Activated T-helper 2 cell treated with anti-CD3 and anti-CD28 coated beads, Interferon-gamma antibody, Interleukin-2, Interleukin-4, amounts not matched to agents 10 μg/mL and 5 μg/mL and 100 μg/mL, durations not matched to agents 14 hours and 24 hours and 36 hours (primary cell): ENCODE results near the gene LDHAL6A. TPM values are rescaled to one million over a fixed set of nuclear protein-coding genes. Genes with fewer than 3 reads are reported as not detected.
"Not testable (repeated sequence)": the region's sequence is repeated elsewhere in the genome, so short reads cannot be mapped to it uniquely, and the experiment has no call there.

Experiments used
- DNase-seq: peaks from one replicate; pipeline ENCODE4 v3.0.0; 2021; ENCODE audit warnings: low spot score
- H3K27ac Mint-ChIP-seq: one replicate; pipeline ENCODE4 v1.8.0; 2021; ENCODE audit warnings: mixed read lengths
- H3K27me3 Mint-ChIP-seq: one replicate; pipeline ENCODE4 v1.8.0; 2021; ENCODE audit warnings: low read depth, mixed read lengths
- H3K36me3 Mint-ChIP-seq: one replicate; pipeline ENCODE4 v1.8.0; 2021; ENCODE audit warnings: low read depth, mixed read lengths
- H3K4me1 Mint-ChIP-seq: one replicate; pipeline ENCODE4 v1.8.0; 2021; ENCODE audit warnings: low read depth, mixed read lengths
- H3K4me3 Mint-ChIP-seq: one replicate; pipeline ENCODE4 v1.8.0; 2021; ENCODE audit warnings: low read depth, mild to moderate bottlenecking, moderate library complexity, mixed read lengths
- H3K9me3 Mint-ChIP-seq: one replicate; pipeline ENCODE4 v1.8.0; 2021; ENCODE audit warnings: mixed read lengths
- intact Hi-C: fragments of 100-400 bp; cut with micrococcal nuclease; formaldehyde crosslinking; loops from one replicate; pipeline ENCODE4 v1.15.1; 2023
- total RNA-seq: library from RNA; stranded (reverse); gene quantifications from 2 replicates; pipeline ENCODE4 v1.2.3, GENCODE V29; 2022

The LDHAL6A gene
- not detected in 2 replicates for total RNA-seq

DNA sequence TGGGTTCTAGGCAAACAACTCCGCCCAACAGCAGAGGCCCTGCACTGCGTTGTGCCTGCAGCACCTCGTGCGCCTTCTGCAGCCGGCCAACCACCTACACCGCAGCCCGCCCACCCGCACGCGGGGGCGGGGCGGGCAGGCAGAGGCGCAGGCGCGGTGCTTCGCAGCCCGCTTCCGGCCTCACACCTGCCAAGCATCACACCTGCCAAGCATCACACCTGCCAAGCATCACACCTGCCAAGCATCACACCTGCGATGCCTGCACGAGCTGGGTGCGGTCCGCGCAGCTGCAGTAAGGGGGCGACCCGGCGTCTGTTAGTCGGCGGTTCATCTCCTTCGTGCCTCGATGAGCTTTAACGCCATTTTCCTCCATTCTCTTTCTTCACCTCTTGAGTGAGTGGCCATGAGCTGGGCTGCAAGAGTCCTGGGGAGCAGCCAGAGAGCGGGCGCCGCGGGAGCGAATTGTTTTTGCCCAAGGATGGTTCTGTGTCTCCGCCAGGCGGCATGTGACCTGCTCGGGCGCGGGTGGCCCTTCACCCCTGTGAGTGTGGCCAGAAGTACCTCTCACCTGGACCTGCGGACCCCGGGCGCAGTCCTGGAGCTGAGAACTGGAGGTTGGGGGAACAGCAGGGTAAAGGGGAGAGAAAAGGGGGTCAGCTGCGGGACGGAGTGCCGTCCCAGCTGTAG lies at the start of gene LDHAL6A:
Gene LDHAL6A (plus strand): TSS at position 171 of the 687 bp plus-strand sequence. CDS start 825 bp downstream, outside the sequence.
- H3K4me3 Mint-ChIP-seq, result peak within 1 kb of the TSS; percentile 45
- intact Hi-C loops, result no loop called here
- peaks cover 8% of the 10 kb centered on the region for H3K27me3 Mint-ChIP-seq
- no peaks in the 10 kb centered on the region for H3K36me3 Mint-ChIP-seq
- DNase-seq, result no peak
- H3K9me3 Mint-ChIP-seq, result no peaks in the 10 kb centered on the region
- no peak within 1 kb of the TSS for H3K27ac Mint-ChIP-seq
- peaks cover 4% of the 10 kb centered on the region for H3K4me1 Mint-ChIP-seq

DNA sequence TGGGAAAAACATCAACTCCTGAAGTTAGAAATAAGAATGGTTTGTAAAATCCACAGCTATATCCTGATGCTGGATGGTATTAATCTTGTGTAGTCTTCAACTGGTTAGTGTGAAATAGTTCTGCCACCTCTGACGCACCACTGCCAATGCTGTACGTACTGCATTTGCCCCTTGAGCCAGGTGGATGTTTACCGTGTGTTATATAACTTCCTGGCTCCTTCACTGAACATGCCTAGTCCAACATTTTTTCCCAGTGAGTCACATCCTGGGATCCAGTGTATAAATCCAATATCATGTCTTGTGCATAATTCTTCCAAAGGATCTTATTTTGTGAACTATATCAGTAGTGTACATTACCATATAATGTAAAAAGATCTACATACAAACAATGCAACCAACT lies 48.3 kb upstream of the LDHAL6A start:
- Mint-ChIP-seq H3K36me3 (peaks cover 52% of the 10 kb centered on the region), H3K4me1 (peaks cover 18% of the 10 kb centered on the region), H3K27ac (peak overlapping the region; percentile 22)
- H3K27me3 Mint-ChIP-seq, DNase-seq, H3K4me3 Mint-ChIP-seq, intact Hi-C loops, H3K9me3 Mint-ChIP-seq: not testable (repeated sequence)

DNA sequence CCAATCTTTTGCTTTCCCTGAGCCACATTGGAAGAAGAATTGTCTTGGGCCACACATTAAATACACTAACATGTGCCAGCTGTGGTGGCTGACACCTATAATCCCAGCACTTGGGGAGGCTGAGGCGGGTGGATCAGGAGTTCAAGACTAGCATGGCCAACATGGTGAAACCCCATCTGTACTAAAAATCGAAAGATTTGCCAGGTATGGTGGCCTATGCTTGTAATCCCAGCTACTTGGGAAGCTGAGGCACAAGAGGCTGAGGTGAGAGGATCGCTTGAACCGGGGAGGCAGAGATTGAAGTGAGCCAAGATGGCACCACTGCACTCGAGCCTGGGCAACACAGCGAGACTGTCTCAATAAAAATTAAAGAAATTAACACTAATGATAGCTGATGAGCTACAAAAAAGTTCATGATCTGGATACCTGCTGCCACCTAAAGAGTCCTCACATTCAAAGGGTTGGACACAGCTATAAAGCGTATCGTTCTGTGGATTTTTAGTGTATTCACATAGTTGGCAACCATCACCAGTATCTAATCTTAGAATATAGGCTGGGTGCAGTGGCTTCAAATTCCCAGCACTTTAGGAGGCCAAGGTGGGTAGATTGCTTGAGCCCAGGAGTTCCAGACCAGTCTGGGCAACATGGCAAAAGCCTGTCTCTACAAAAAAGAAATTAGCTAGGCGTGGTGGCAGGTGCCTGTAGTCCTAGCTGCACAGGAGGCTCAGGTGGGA lies 46.9 kb upstream of the LDHAL6A start:
- peaks cover 39% of the 10 kb centered on the region for H3K36me3 Mint-ChIP-seq
- no peak for DNase-seq
- H3K4me1 Mint-ChIP-seq, result peaks cover 11% of the 10 kb centered on the region
- peak overlapping the region; percentile 35 for H3K27ac Mint-ChIP-seq
- H3K9me3 Mint-ChIP-seq, result peaks cover 5% of the 10 kb centered on the region
- intact Hi-C loops, result no loop called here
- H3K27me3 Mint-ChIP-seq, result no peaks in the 10 kb centered on the region
- no peak overlapping the region for H3K4me3 Mint-ChIP-seq

DNA sequence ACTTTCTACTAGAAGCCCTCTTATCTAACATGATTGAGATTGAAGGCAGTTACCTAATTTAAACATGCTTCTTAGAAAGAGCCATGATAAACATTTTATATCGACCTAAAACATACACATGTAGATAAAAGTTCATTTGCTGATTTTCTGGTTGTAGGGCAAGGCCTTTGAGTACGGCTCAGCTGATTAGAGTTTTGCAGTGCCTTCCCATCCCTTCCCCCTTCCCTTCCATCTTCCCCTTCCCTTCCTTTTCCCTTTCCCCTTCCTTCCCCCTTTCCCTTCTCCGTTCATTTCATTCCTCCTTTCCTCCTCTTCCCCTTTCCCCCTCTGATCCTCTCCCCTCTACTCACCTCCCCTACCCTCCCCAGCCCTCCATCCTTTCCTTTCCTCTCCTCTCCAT lies 39.2 kb upstream of the LDHAL6A start:
- H3K36me3 Mint-ChIP-seq, result no peaks in the 10 kb centered on the region
- intact Hi-C loops, result no loop called here
- no peak overlapping the region for H3K27ac Mint-ChIP-seq
- DNase-seq, result no peak
- H3K9me3 Mint-ChIP-seq, result no peaks in the 10 kb centered on the region
- H3K4me1 Mint-ChIP-seq, result peaks cover 2% of the 10 kb centered on the region
- H3K4me3 Mint-ChIP-seq, result no peak overlapping the region
- no peaks in the 10 kb centered on the region for H3K27me3 Mint-ChIP-seq

DNA sequence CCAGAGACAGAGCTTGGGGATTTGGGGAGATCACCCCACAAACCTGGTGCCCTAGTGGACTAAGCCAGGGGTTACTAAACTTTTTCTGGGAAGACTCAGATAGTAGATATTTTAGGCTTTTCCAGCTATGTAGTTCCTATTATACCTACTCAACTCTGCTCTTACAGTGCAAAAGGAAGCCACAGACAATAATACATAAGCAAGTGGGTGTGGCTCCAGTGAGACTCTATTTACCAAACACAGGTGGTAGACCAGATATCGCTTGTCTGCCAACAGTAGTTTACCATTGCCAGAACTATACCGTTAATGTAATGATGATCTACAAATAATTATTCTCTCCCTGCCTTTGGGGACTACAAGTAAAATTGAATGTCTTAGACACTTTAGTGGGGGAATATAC lies 36.6 kb upstream of the LDHAL6A start:
- no peaks in the 10 kb centered on the region for H3K36me3 Mint-ChIP-seq
- H3K4me3 Mint-ChIP-seq, result no peak overlapping the region
- no peak overlapping the region for H3K27ac Mint-ChIP-seq
- H3K4me1 Mint-ChIP-seq, result peaks cover 2% of the 10 kb centered on the region
- intact Hi-C loops, result no loop called here
- H3K27me3 Mint-ChIP-seq, result no peaks in the 10 kb centered on the region
- no peaks in the 10 kb centered on the region for H3K9me3 Mint-ChIP-seq
- no peak for DNase-seq

DNA sequence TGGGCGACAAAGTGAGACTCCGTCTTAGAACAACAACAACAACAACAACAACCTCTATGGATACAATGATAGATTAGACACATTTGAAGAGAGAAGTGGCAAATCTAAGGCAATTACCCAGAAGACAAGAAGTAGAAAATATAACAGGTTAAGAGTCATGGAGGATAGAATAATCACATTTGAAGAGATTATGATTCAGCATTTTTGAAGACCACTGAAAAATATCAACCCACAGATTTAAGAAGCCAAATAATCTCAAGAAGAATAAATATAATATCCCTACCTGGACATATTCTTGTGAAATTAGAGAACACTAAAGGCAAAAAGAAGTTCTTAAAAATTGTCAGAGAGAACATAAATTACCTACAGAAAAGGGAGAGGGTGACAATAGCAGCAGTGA lies 35.6 kb upstream of the LDHAL6A start:
- H3K27me3 Mint-ChIP-seq, result no peaks in the 10 kb centered on the region
- intact Hi-C loops, result no loop called here
- no peaks in the 10 kb centered on the region for H3K36me3 Mint-ChIP-seq
- no peak for DNase-seq
- H3K4me1 Mint-ChIP-seq, result peaks cover 2% of the 10 kb centered on the region
- H3K4me3 Mint-ChIP-seq, result no peak overlapping the region
- no peaks in the 10 kb centered on the region for H3K9me3 Mint-ChIP-seq
- H3K27ac Mint-ChIP-seq, result no peak overlapping the region

DNA sequence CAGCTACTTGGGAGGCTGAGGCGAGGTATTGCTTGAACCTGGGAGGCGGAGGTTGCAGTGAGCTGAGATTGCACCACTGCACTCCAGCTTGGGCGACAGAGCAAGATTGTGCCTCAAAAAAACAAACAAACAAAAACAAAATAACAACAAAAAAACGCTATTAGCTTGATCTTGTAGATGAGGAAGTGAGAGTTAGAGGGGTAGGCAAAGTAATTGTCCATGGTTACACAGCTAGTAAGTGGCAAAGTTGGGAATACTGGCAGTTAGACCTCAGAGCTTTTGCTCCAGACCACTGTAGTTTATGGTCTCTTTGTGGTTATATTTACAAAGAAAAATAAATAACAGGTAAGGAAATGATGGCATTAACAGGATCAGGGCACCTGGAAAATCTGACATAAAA lies 28.4 kb upstream of the LDHAL6A start:
- no peaks in the 10 kb centered on the region for H3K9me3 Mint-ChIP-seq
- intact Hi-C loops, result no loop called here
- H3K36me3 Mint-ChIP-seq, result no peaks in the 10 kb centered on the region
- no peak overlapping the region for H3K27ac Mint-ChIP-seq
- peaks cover 3% of the 10 kb centered on the region for H3K4me1 Mint-ChIP-seq
- no peaks in the 10 kb centered on the region for H3K27me3 Mint-ChIP-seq
- H3K4me3 Mint-ChIP-seq, result no peak overlapping the region
- DNase-seq, result no peak

DNA sequence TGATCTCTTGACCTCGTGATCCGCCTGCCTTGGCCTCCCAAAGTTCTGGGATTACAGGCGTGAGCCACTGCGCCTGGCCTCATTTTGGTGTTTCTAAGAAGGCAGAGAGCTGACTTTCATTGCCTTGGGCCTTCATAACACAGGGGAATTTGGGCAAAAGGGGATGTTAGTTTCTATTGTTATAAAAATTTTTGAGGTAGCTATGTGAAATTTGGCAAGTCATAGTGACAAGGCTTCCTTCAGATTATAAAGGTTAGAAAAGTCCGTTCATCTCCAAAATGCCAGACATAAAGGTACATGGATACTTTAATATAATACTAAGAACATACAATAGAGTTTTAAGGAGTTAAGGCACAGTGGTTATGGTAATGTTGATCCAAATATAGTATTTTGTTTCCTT lies 26.3 kb upstream of the LDHAL6A start:
- Mint-ChIP-seq H3K9me3 (no peaks in the 10 kb centered on the region), H3K27ac (no peak overlapping the region), H3K27me3 (no peaks in the 10 kb centered on the region), H3K4me3 (no peak overlapping the region), H3K4me1 (peaks cover 3% of the 10 kb centered on the region), H3K36me3 (no peaks in the 10 kb centered on the region)
- intact Hi-C loops, result no loop called here
- DNase-seq, result no peak

DNA sequence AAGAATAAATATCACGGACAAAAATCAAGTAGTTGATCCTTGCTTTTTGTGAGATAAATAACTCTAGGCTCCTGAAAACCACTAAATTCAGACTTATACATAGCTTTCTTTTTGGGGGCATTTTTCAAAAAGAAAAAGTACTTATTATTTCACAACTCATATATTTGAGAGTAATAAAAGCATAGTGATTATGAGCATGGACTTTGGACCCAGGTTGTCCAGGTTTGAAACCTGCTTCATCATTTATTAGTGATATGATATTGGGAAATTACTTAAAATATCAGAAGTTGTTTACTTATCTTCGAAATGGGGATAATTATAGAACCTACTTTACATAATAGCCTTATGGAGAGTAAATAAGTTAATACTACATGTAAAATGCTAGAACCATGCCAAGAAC lies 17.0 kb upstream of the LDHAL6A start:
- no peak for DNase-seq
- no peak overlapping the region for H3K27ac Mint-ChIP-seq
- H3K4me1 Mint-ChIP-seq, result no peaks in the 10 kb centered on the region
- H3K4me3 Mint-ChIP-seq, result no peak overlapping the region
- intact Hi-C loops, result no loop called here
- H3K36me3 Mint-ChIP-seq, result peaks cover 3% of the 10 kb centered on the region
- peaks cover 6% of the 10 kb centered on the region for H3K27me3 Mint-ChIP-seq
- H3K9me3 Mint-ChIP-seq, result peaks cover 10% of the 10 kb centered on the region

DNA sequence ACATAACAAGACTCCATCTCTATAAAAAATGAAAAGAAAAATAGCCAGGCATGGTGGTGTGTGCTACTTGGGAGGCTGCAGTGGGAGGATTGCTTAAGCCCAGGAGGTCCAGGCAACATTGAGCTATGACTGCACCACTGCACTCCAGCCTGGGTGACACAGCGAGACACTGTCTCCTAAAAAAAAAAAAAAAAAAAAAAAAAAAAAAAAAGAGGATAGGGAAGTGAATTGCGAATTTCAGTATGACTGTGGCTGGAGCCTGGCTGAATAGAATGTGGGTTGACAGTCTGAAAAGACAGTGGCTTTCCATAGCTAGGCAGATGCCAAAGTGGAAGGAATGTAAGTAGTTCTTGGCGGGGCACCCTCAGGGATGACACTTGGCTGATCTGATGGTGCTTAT lies 6.4 kb upstream of the LDHAL6A start:
- Mint-ChIP-seq H3K9me3 (no peaks in the 10 kb centered on the region), H3K27ac (no peak overlapping the region), H3K4me3 (no peak overlapping the region), H3K36me3 (no peaks in the 10 kb centered on the region), H3K4me1 (no peaks in the 10 kb centered on the region), H3K27me3 (peaks cover 14% of the 10 kb centered on the region)
- no peak for DNase-seq
- intact Hi-C loops, result no loop called here

DNA sequence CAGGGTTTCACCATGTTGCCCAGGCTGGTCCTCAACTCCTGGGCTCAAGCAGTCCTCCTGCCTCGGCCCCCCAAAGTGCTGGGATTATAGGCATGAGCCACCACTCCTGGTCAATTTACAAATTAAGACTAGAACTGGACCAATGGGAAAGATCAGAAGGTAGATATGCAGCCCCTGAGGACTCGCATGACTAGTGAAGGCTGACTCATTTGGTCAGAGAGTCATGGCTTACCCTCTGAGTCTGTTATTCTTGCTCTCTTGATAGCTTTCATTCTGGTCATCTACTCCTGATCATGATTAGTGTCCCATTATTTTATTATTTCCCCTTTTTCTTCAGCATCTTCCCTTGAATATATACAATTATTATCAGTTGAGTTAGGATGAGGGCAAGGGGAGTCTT lies 2.7 kb upstream of the LDHAL6A start:
- no peak overlapping the region for H3K4me3 Mint-ChIP-seq
- peaks cover 10% of the 10 kb centered on the region for H3K27me3 Mint-ChIP-seq
- H3K27ac Mint-ChIP-seq, result no peak overlapping the region
- H3K4me1 Mint-ChIP-seq, result peaks cover 2% of the 10 kb centered on the region
- no peaks in the 10 kb centered on the region for H3K9me3 Mint-ChIP-seq
- intact Hi-C loops, result no loop called here
- H3K36me3 Mint-ChIP-seq, result no peaks in the 10 kb centered on the region
- no peak for DNase-seq

DNA sequence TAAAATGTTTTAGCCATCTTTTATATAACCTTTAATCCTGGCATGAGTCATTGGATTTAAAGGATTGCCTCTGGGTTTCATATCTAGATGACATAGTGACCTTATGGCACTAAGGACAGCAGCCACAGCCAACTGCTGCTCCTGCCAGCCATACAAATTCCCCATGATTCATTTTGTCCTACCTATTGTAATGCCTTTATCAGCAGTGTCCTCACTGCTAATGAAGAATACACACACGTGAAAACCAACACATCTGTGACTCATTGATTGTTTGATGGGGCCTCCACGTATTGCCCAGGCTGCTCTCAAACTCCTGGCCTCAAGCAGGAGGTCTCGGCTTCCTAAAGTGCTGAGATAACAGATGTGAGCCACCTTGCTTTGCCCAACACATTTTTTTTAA lies 1.8 kb downstream of the LDHAL6A start:
- peaks cover 4% of the 10 kb centered on the region for H3K4me1 Mint-ChIP-seq
- H3K27me3 Mint-ChIP-seq, result peaks cover 8% of the 10 kb centered on the region
- no peak overlapping the region for H3K27ac Mint-ChIP-seq
- intact Hi-C loops, result no loop called here
- no peak for DNase-seq
- H3K9me3 Mint-ChIP-seq, result no peaks in the 10 kb centered on the region
- H3K4me3 Mint-ChIP-seq, result no peak overlapping the region
- no peaks in the 10 kb centered on the region for H3K36me3 Mint-ChIP-seq

DNA sequence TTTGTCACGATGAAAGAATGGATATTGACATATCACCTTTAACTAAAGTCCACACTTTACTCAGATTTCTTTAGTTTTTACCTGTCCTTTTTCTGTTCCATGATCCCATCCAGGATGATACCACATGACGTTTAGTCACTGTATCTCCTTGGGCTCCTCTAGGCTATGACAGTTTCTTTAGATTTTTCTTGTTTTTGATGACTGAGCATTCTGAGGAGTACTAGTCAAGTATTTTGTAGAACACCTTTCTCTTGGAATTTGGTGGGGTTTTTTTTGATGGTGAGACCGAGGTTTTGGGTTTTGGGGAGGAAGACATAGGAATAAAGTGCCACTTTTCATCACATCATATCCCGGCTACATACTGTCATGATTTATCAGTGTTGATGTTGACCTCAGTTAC lies 4.0 kb downstream of the LDHAL6A start:
- Mint-ChIP-seq H3K9me3 (no peaks in the 10 kb centered on the region), H3K27ac (no peak overlapping the region), H3K4me1 (peaks cover 4% of the 10 kb centered on the region), H3K27me3 (peaks cover 5% of the 10 kb centered on the region), H3K36me3 (no peaks in the 10 kb centered on the region), H3K4me3 (no peak overlapping the region)
- intact Hi-C loops, result no loop called here
- no peak for DNase-seq
